Lung (tissue), 12 donors: ENCODE results near the gene DRD2. TPM values are rescaled to one million over a fixed set of nuclear protein-coding genes. Genes with fewer than 3 reads are reported as not detected.

Experiments
- ATAC-seq: fragments of 200-7000 bp; cut with Tn5 transposase; one replicate; pipeline ENCODE4 v1.9.1; 2020; ENCODE audit warnings: moderate number of reproducible peaks; ENCODE audit not compliant: insufficient read depth, low FRiP score
- DNase-seq, 3 donors: peaks; one replicate each; pipeline ENCODE4 v3.0.0-alpha.2; 2013 to 2017
- H3K27ac ChIP-seq, 2 donors: one replicate each; pipeline ENCODE4 v1.5.1; 2013; ENCODE audit warnings: mild to moderate bottlenecking in 2 of 2, moderate library complexity in 2 of 2, control low read depth in 1 of 2, inconsistent platforms in 1 of 2, low read depth in 1 of 2, low read length in 1 of 2
- H3K27me3 ChIP-seq, 3 donors: one replicate each; pipeline ENCODE4 v1.5.1; 2013; ENCODE audit warnings: low read length in 2 of 3; ENCODE audit not compliant: control insufficient read depth in 3 of 3, insufficient read depth in 3 of 3
- H3K36me3 ChIP-seq, 4 donors: one replicate each; pipeline ENCODE4 v1.5.1; 2013; ENCODE audit warnings: low read length in 4 of 4, mild to moderate bottlenecking in 1 of 4, moderate library complexity in 1 of 4; ENCODE audit not compliant: control insufficient read depth in 4 of 4, insufficient read depth in 4 of 4
- H3K4me1 ChIP-seq, 5 donors: one replicate each; pipeline ENCODE4 v1.5.1; 2013; ENCODE audit warnings: low read length in 5 of 5, mild to moderate bottlenecking in 2 of 5, moderate library complexity in 1 of 5; ENCODE audit not compliant: control insufficient read depth in 5 of 5, insufficient read depth in 5 of 5
- H3K4me3 ChIP-seq: one replicate; pipeline ENCODE4 v1.5.1; 2013; ENCODE audit warnings: mild to moderate bottlenecking, control low read depth, moderate library complexity
- H3K9ac ChIP-seq, 2 donors: one replicate each; pipeline ENCODE4 v1.5.1; 2013; ENCODE audit warnings: low read length in 2 of 2, control low read depth in 1 of 2; ENCODE audit not compliant: insufficient read depth in 1 of 2
- H3K9me3 ChIP-seq, 4 donors: one replicate each; pipeline ENCODE4 v1.5.1; 2013; ENCODE audit warnings: low read length in 3 of 4, mild to moderate bottlenecking in 1 of 4, moderate library complexity in 1 of 4; ENCODE audit not compliant: control insufficient read depth in 4 of 4, insufficient read depth in 3 of 4
- CTCF ChIP-seq: IDR thresholded peaks from 2 replicates; pipeline ENCODE4 v1.5.1; 2012; ENCODE audit warnings: mild to moderate bottlenecking; ENCODE audit errors: control extremely low read depth, extremely low read depth
- WGBS, 2 donors: extraction: QIAGEN DNeasy Blood & Tissue Kit; methylation state at CpG; one replicate each; pipeline ENCODE4 v1.1.7; 2013; 5-methylcytosine and 5-hydroxymethylcytosine counted together
- polyA plus RNA-seq, 2 donors: library from polyadenylated mRNA; stranded (reverse); fragments of 200-250 nt; gene quantifications; one replicate each; pipeline ENCODE4 v1.2.1, GENCODE V29; 2013
- total RNA-seq, 2 donors: library from RNA; depleted of rRNA in 1 of 2; stranded (reverse); fragments of >200 nt in 1 of 2; gene quantifications; one replicate each; pipeline ENCODE4 v1.2.1, GENCODE V29; 2014 to 2021
- donor health status: control.
- donor health status: control.
- donor health status: Bipolar disorder and iron deficiency.
- donor health status: healthy.
- donor health status: DM: yes; HTN: yes; CAD: no.

DRD2 gene
- total and polyA plus RNA-seq, 4 donors = 0.08 to 0.28 TPM; not detected in 2

GRCh38 chr11:113467545-113467944 lies 7.7 kb downstream of the DRD2 start:
- ATAC-seq (no peak), DNase-seq (no peak)
- H3K27ac ChIP-seq = no peak overlapping the region
- H3K4me1 ChIP-seq = no peaks in the 10 kb centered on the region
- H3K27me3 ChIP-seq = peaks cover 0 to 14% (median 1%) of the 10 kb centered on the region in 3 donors
- H3K9ac ChIP-seq = no peak overlapping the region
- no peaks in the 10 kb centered on the region for H3K36me3 ChIP-seq
- TF ChIP-seq CTCF = no peak
- peaks cover 0 to 4% (median 0%) of the 10 kb centered on the region in 4 donors for H3K9me3 ChIP-seq
- no peak overlapping the region for H3K4me3 ChIP-seq
- 59 to 61% methylated on average over 2 of the region's 2 CpGs for WGBS, 2 donors

- Histone ChIP-seq H3K27ac (no peak overlapping the region), H3K9me3 (peaks cover 0 to 4% (median 0%) of the 10 kb centered on the region in 4 donors), H3K27me3 (peaks cover 0 to 4% (median 0%) of the 10 kb centered on the region in 3 donors), H3K9ac (no peak overlapping the region), H3K4me3 (no peak overlapping the region), H3K4me1 (no peaks in the 10 kb centered on the region), H3K36me3 (no peaks in the 10 kb centered on the region)
- 88 to 95% methylated on average over 3 of the region's 3 CpGs for WGBS, 2 donors
- TF ChIP-seq CTCF = no peak
- ATAC-seq = no peak
- no peak for DNase-seq
Measured at GRCh38 chr11:113465786-113466185, 9.4 kb downstream of the DRD2 start.

GRCh38 chr11:113464416-113464815 lies 10.8 kb downstream of the DRD2 start:
- no peak for DNase-seq
- no peak overlapping the region for H3K27ac ChIP-seq
- 52 to 82% methylated on average over 2 of the region's 2 CpGs for whole genome bisulfite sequencing, 2 donors

More at GRCh38 chr11:113464416-113464815, 10.8 kb downstream of the DRD2 start:
- H3K4me3 ChIP-seq = no peak overlapping the region
- no peak for ATAC-seq
- no peak for TF ChIP-seq CTCF
- no peaks in the 10 kb centered on the region for H3K9me3 ChIP-seq
- H3K4me1 ChIP-seq = no peaks in the 10 kb centered on the region
- H3K9ac ChIP-seq = no peak overlapping the region
- no peaks in the 10 kb centered on the region for H3K36me3 ChIP-seq
- H3K27me3 ChIP-seq = peaks cover 0 to 4% (median 0%) of the 10 kb centered on the region in 3 donors
